Large intestine (tissue), 3 donors: ENCODE measurements around the gene EFL1. TPM values are rescaled to one million over a fixed set of nuclear protein-coding genes. Genes with fewer than 3 reads are reported as not detected.

Source experiments
- DNase-seq, 2 donors: peaks; one replicate each; pipeline versions ENCODE4 v3.0.0 to v3.0.0-alpha.2; 2013
- H3K27ac ChIP-seq: one replicate; pipeline ENCODE4 v1.5.1; 2013; ENCODE audit warnings: low read length
- H3K27me3 ChIP-seq: 2 replicates; pipeline ENCODE4 v1.6.1; 2013; ENCODE audit warnings: low read length; ENCODE audit not compliant: control insufficient read depth, insufficient read depth
- H3K36me3 ChIP-seq: 2 replicates; pipeline ENCODE4 v1.6.1; 2013; ENCODE audit warnings: low read length; ENCODE audit not compliant: control insufficient read depth, insufficient read depth
- H3K4me1 ChIP-seq: one replicate; pipeline ENCODE4 v1.6.1; 2013; ENCODE audit warnings: low read length; ENCODE audit not compliant: control insufficient read depth, insufficient read depth
- H3K4me3 ChIP-seq: one replicate; pipeline ENCODE4 v1.5.1; 2013; ENCODE audit warnings: low read length
- H3K9me3 ChIP-seq: one replicate; pipeline ENCODE4 v1.6.1; 2013; ENCODE audit warnings: mild to moderate bottlenecking, low read depth, low read length, moderate library complexity; ENCODE audit not compliant: control insufficient read depth
- WGBS: methylation state at CpG from one replicate; pipeline ENCODE4 v1.1.5; 2013; ENCODE audit warnings: low lambda C conversion rate; ENCODE audit not compliant: insufficient coverage; 5-methylcytosine and 5-hydroxymethylcytosine counted together
- polyA plus RNA-seq: library from polyadenylated mRNA; unstranded; fragments of 120-200 nt; gene quantifications from one replicate; pipeline ENCODE4 v1.2.1, GENCODE V29; 2013

Gene EFL1
- polyA plus RNA-seq, 1 donor = 23.9 TPM

DNA sequence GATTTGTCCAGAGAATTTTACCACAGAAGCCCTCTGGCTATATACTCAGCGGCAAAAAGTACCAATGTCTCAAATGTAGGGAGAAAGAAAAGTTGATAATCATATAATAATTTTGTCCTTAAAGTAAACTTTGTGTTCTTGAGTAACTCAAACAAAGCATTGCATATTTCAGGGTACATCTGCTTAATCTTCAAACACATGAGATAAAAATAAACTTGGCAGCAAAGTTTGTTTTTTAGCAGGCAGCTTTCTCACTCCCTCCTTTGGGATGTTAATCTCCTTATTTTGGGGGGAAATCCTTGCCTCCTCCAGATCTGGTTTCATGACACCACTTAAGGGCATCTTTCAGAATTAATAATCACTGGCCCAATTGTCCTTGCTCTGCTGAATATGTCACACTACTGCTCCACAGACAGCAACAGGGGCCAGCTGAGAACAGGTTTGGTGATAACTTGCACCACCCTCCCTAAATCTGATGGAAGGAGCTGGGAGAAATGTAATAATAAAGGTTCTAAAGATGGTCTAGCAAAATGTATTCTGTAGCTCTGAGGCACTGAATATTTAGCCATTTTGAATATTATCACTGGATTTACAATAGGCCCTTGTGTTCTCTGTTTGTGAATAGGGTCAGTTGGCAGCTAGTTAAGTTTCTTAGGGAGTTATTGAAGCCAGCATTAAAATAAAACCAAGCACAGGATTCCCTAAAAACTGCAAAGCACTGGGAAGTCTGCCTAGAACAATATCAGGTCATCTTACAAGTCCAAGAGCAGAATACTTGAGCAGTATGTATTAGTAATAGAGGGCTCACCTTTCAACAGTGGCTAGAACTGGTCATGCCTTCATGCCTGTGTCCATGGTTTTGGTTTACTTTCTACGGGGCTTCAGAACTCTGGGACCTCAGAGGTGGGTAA is 79.2 kb downstream of the EFL1 start:
- 100% methylated on average over 1 of the region's 2 CpGs for WGBS
- Histone ChIP-seq H3K27ac (no peak overlapping the region), H3K27me3 (no peaks in the 10 kb centered on the region), H3K36me3 (peaks cover 9% of the 10 kb centered on the region), H3K4me1 (no peaks in the 10 kb centered on the region), H3K4me3 (no peak overlapping the region), H3K9me3 (no peaks in the 10 kb centered on the region)
- no peak for DNase-seq

DNA sequence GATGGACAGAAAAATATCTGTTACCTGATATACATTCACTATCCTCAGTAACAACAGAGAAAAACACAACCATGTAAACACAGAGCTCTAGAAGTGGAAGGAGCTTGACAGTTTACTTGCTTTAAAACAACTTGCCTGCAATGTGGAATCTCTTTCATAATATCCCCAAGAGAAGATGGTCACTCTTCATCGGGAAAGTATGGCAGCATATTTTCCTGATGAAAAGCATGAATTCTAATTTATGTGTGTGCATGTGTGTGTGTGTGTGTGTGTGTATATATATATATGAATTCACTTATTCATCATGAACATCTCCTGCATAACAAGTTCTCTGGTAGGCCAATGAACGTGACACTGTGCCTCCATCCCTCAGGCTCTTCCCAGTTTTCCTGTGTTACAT is 81.2 kb downstream of the EFL1 start:
- Histone ChIP-seq H3K36me3 (peaks cover 9% of the 10 kb centered on the region), H3K27me3 (no peaks in the 10 kb centered on the region), H3K27ac (no peak overlapping the region), H3K9me3 (no peaks in the 10 kb centered on the region), H3K4me3 (no peak overlapping the region), H3K4me1 (no peaks in the 10 kb centered on the region)
- no peak for DNase-seq
- WGBS = no CpG with 5 or more reads among the region's 2 CpGs

DNA sequence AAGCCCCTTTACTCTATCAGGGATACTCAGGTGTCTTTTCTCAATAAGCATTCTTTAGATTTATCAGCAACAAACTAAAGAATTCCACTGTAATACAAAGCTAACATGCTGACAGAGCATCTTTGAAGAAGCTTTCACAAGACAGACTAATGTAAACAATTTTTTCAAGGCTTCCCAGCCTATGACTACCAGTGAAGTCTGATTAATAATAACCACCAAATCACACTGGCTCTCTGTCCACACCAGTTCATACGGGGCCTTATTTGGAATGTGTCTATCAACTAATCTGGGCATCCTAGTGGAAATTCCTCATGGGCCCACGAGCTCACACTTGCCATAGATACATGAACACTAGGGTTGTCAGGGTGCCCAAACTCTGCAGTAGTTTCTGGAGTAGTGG is 84.5 kb downstream of the EFL1 start:
- Histone ChIP-seq H3K9me3 (no peaks in the 10 kb centered on the region), H3K4me3 (no peak overlapping the region), H3K27ac (no peak overlapping the region), H3K27me3 (no peaks in the 10 kb centered on the region), H3K4me1 (no peaks in the 10 kb centered on the region), H3K36me3 (peaks cover 9% of the 10 kb centered on the region)
- no CpG with 5 or more reads among the region's 2 CpGs for WGBS
- DNase-seq = peak in 1 of 2 donors; percentile 18

DNA sequence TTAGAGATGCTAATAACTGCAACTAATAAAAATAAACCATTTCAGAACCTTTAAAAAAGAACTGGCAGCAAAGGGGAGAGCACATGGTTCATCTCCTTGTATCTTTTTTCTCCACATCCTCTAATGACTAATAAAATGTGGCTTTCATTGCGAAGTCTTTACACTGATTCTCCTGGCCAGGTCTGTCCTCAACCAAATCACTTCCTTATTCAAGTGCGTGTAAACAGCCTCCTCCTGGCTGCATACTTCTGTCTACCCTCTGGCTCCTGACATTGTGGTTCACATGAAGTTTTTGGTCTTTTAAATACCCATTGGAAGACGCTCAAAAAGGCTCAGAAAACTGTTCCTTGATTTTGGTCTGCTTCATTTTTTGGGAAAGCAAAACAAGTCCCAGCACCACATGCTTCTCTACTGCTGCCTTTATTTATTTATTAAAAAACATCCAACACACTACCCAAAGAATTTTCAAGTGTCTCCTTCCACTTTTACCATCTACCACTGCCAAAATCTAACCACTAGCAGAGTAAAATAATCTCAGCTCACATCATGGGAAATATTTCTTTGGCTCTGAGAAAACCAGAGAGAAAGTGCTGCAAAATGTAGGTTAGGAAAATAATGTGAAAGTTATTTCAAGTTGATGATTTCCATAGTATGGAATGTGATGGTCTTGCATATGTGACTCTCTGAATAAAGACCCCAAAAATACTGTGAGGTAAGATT is 85.1 kb downstream of the EFL1 start:
- Histone ChIP-seq H3K9me3 (no peaks in the 10 kb centered on the region), H3K4me1 (no peaks in the 10 kb centered on the region), H3K36me3 (peaks cover 9% of the 10 kb centered on the region), H3K27ac (no peak overlapping the region), H3K4me3 (no peak overlapping the region), H3K27me3 (no peaks in the 10 kb centered on the region)
- DNase-seq = no peak
- no CpG with 5 or more reads among the region's 3 CpGs for WGBS

DNA sequence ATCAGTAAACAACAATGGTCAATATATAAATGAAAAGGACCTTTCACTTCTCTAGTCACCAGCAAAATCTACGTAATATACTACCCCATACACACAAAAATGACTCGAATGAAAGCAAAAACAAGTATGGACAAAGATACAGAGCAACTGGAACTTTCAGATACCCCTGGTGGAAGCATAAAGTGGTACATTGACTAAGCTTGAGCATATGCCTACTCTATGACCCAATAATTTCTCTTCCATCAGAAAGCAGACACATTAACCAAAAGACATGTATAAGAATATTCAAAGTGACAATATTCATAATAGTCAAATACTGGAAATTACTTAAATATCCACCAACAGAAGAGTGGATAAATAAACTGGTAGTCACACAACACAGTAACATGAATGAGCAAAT is 86.0 kb downstream of the EFL1 start:
- H3K36me3 ChIP-seq = peaks cover 5% of the 10 kb centered on the region
- no peak overlapping the region for H3K4me3 ChIP-seq
- H3K27ac ChIP-seq = no peak overlapping the region
- no peak for DNase-seq
- no peaks in the 10 kb centered on the region for H3K9me3 ChIP-seq
- no peaks in the 10 kb centered on the region for H3K4me1 ChIP-seq
- H3K27me3 ChIP-seq = no peaks in the 10 kb centered on the region
- WGBS = no CpG with 5 or more reads among the region's 2 CpGs

DNA sequence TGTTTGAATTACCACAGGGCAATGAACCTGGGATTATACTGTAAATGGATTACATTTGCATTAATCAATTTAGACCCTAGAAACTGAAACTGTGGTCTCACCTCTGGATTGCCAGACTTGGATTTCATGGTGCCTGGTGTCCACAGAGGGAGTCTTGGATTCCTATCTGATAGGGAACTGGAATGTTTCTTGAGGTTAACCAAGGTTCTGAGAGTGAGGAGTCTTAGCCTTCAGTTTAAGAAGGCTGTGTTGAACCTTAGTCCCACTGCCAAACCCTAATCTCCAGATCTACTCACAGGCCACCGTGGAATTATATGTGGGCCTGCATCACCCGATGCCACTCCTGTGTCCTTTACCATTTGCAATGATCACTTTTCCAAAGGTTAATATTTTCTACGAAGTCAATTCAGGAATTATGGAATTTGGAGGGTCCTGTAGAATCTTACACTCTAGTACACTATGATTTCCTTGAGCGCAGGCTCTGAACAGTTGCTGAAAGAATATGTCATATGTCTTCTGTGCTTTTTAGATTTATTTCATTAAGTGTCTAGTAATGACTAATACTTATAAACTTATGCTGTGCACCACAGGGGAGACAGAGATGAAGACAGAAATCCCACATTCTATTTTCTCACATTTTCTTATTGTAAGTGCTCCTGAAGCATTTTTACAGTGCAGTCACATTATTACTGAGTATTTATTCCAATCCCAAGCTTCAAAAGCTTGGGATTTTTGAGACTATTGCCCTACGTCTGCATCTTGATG is 87.9 kb downstream of the EFL1 start:
- WGBS = 100% methylated on average over 2 of the region's 5 CpGs

DNA sequence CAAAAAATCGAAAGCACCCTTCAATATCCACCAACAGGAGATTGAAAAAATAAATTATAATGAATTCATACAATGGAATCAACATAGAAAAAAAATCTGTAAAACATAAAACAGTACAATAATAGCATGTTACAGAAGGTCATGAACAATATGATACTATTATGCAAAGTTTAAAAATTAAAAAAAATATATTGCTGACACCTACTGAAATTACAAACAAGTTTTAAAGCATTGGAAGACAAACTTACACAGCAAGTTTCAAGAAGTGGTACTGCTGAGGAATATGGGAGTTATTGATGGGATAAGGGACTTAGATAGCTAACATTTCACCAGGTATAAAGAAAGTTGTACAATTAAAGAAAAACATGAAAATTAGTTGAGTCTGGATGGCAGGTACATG is 89.4 kb downstream of the EFL1 start:
- H3K9me3 ChIP-seq = no peaks in the 10 kb centered on the region
- no peaks in the 10 kb centered on the region for H3K27me3 ChIP-seq
- DNase-seq = no peak
- H3K4me3 ChIP-seq = no peak overlapping the region
- H3K4me1 ChIP-seq = no peaks in the 10 kb centered on the region
- peaks cover 4% of the 10 kb centered on the region for H3K36me3 ChIP-seq
- H3K27ac ChIP-seq = no peak overlapping the region
- 100% methylated on average over 1 of the region's 1 CpG for WGBS

More for the DNA sequence above, 87.9 kb downstream of the EFL1 start:
- Histone ChIP-seq H3K4me3 (no peak overlapping the region), H3K4me1 (no peaks in the 10 kb centered on the region), H3K27me3 (no peaks in the 10 kb centered on the region), H3K36me3 (no peaks in the 10 kb centered on the region), H3K27ac (no peak overlapping the region), H3K9me3 (no peaks in the 10 kb centered on the region)
- no peak for DNase-seq

DNA sequence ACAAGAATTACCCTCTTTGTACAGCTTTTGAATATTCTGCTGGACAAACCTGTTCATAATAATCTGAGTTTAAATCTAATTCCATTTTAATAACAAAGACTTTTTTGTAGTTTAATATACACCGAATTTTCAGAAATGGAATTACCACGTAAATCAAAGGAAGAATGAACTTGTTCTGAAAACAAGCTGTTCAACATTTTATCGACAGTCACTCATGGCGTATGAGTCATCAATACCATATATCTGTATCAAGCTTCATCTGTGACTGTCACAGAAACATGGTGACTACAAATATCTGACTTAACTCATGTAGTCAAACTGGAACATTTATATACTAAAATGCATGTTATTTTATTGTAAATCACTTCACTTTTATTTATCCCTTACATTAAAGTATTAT is 90.0 kb downstream of the EFL1 start:
- H3K27me3 ChIP-seq = no peaks in the 10 kb centered on the region
- WGBS = 83% methylated on average over 2 of the region's 4 CpGs

DNA sequence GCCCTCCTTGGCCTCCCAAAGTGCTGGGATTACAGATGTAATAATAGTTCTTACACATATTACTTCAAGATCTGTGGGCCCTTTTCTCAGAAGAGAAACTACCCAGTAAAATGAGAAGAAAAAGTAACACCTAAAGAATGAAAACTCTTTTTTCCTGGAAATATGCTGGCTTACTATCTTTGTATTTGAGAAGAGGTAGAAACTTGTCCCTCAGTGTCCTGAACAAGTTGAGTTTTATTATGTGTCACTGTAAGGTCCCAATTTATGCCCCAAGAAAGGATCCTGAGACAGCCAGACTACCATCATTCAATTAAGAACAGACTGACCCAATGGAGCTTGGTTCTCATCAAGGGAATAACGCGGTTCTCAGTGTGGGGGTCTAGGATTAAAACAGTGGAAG is 93.8 kb downstream of the EFL1 start:
- Histone ChIP-seq H3K27me3 (no peaks in the 10 kb centered on the region), H3K9me3 (no peaks in the 10 kb centered on the region), H3K36me3 (peaks cover 6% of the 10 kb centered on the region), H3K4me1 (no peaks in the 10 kb centered on the region), H3K4me3 (no peak overlapping the region), H3K27ac (no peak overlapping the region)
- 100% methylated on average over 2 of the region's 2 CpGs for WGBS
- no peak for DNase-seq

More for the DNA sequence above, 90.0 kb downstream of the EFL1 start:
- Histone ChIP-seq H3K36me3 (peaks cover 4% of the 10 kb centered on the region), H3K4me3 (no peak overlapping the region), H3K4me1 (no peaks in the 10 kb centered on the region), H3K27ac (no peak overlapping the region), H3K9me3 (no peaks in the 10 kb centered on the region)
- DNase-seq = no peak

DNA sequence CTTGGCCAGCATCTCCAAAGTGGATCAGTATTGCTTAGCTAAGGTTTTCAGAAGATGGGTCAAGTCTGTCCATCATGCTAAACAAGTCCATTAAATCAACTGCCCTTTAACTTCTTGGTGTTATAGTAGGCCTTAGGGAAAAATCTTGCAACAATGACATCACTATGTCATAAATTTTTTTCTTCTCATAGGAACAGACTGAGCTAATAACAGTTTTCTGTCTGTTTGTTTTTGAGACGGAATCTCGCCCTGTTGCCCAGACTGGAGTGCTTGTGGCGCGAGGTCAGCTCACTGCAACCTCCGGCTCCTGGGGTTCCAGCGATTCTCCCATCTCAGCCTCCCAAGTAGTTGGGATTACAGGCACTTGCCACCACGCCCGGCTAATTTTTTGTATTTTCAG is 94.2 kb downstream of the EFL1 start:
- no peaks in the 10 kb centered on the region for H3K9me3 ChIP-seq
- no peak for DNase-seq
- H3K27ac ChIP-seq = no peak overlapping the region
- no peaks in the 10 kb centered on the region for H3K27me3 ChIP-seq
- no peaks in the 10 kb centered on the region for H3K4me1 ChIP-seq
- WGBS = no CpG with 5 or more reads among the region's 8 CpGs
- H3K4me3 ChIP-seq = no peak overlapping the region
- peaks cover 10% of the 10 kb centered on the region for H3K36me3 ChIP-seq
